Naive B cell (primary cell): Measurements from ENCODE around the gene ADAM11. TPM values are rescaled to one million over a fixed set of nuclear protein-coding genes. Genes with fewer than 3 reads are reported as not detected.
"Not testable (repeated sequence)": the region's sequence is repeated elsewhere in the genome, so short reads cannot be mapped to it uniquely, and the experiment has no call there.

Experiments
- ATAC-seq, 2 donors: fragments of 150-1000 bp; cut with Tn5 transposase; 2 replicates each; pipeline ENCODE4 v1.10.0; 2021; ENCODE audit warnings: low read depth in 2 of 2, mild to moderate bottlenecking in 2 of 2, moderate library complexity in 2 of 2
- DNase-seq: peaks from one replicate; pipeline ENCODE4 v3.0.0; 2022
- H3K27ac Mint-ChIP-seq, 6 donors: one replicate each; pipeline ENCODE4 v1.8.0; 2020 to 2022; ENCODE audit warnings: mild to moderate bottlenecking in 6 of 6, mixed read lengths in 6 of 6, moderate library complexity in 5 of 6, inconsistent platforms in 2 of 6
- H3K27me3 Mint-ChIP-seq, 3 donors: one replicate each; pipeline ENCODE4 v1.8.0; 2021 to 2022; ENCODE audit warnings: mixed read lengths in 3 of 3, mild to moderate bottlenecking in 1 of 3
- H3K36me3 Mint-ChIP-seq, 2 donors: one replicate each; pipeline ENCODE4 v1.8.0; 2020 to 2022; ENCODE audit warnings: mixed read lengths in 2 of 2, inconsistent platforms in 1 of 2, mild to moderate bottlenecking in 1 of 2
- H3K4me1 Mint-ChIP-seq, 3 donors: one replicate each; pipeline ENCODE4 v1.8.0; 2020 to 2022; ENCODE audit warnings: mixed read lengths in 3 of 3, inconsistent platforms in 1 of 3, mild to moderate bottlenecking in 1 of 3, moderate library complexity in 1 of 3
- H3K4me3 Mint-ChIP-seq, 8 donors: one replicate each; pipeline ENCODE4 v1.8.0; 2020 to 2022; ENCODE audit warnings: mild to moderate bottlenecking in 8 of 8, mixed read lengths in 8 of 8, moderate library complexity in 8 of 8, inconsistent platforms in 2 of 8
- H3K9me3 Mint-ChIP-seq, 7 donors: one replicate each; pipeline ENCODE4 v1.8.0; 2020 to 2022; ENCODE audit warnings: mixed read lengths in 7 of 7, mild to moderate bottlenecking in 5 of 7, inconsistent platforms in 2 of 7, moderate library complexity in 1 of 7
- polyA plus RNA-seq, 6 donors: library from polyadenylated mRNA; unstranded; fragments of 300-500 nt; fragmentation: Illumina TruSeq; gene quantifications; one replicate each; pipeline ENCODE4 v1.2.3, GENCODE V29; 2021; ENCODE audit warnings: low read depth in 6 of 6

The ADAM11 gene
- polyA plus RNA-seq, 6 donors from 2014 or later = 0.13 TPM; not detected in 5

DNA sequence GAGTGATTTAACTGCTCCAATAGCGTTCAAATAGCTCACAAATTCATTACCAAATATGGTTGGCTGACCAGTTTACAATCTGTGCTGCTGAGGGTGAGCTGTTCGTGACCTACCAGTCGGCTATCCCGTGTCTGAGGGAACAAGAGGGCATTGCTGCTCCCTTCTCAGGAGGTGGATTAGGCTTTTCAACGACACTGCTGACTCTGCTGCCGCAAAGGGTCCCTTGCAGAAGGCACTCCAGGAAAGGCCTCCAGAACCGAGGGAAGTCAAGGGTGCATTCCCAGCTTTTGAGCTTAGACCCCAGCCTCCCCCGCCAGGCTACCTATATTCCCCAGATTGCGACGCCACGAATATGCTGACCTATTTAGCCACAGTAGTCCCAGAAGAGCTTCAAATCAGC, 39.0 kb downstream of the ADAM11 start:
- no peak for DNase-seq
- H3K36me3 Mint-ChIP-seq = no peaks in the 10 kb centered on the region
- no peaks in the 10 kb centered on the region for H3K9me3 Mint-ChIP-seq
- no peaks in the 10 kb centered on the region for H3K4me1 Mint-ChIP-seq
- H3K27me3 Mint-ChIP-seq = peaks cover 0 to 11% (median 3%) of the 10 kb centered on the region in 3 donors
- no peak overlapping the region for H3K4me3 Mint-ChIP-seq
- H3K27ac Mint-ChIP-seq = peak overlapping the region in 1 of 6 donors; percentile 6
- ATAC-seq = no peak

DNA sequence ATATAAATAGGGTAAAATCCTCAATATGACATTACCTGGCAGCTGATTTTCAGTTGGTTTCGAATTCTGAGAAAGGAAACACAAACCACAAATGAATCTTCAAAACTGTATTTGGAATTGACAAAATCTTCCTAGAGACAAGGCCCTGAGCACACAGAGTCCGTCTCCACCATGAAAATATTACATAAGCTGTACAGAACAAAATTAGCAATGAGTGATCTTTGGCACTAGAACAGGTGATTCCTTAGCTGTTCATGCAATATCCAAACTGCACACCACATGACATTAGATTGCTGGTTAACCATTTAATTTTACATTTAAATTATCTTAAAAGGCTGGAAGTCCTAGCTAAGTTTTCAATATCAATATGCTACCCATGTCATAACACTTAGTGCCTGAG, 39.6 kb downstream of the ADAM11 start:
- H3K36me3 Mint-ChIP-seq = no peaks in the 10 kb centered on the region
- DNase-seq (no peak), ATAC-seq (no peak)
- H3K27me3 Mint-ChIP-seq = peaks cover 0 to 11% (median 3%) of the 10 kb centered on the region in 3 donors
- no peak overlapping the region for H3K27ac Mint-ChIP-seq
- H3K4me1 Mint-ChIP-seq = no peaks in the 10 kb centered on the region
- no peak overlapping the region for H3K4me3 Mint-ChIP-seq
- H3K9me3 Mint-ChIP-seq = no peaks in the 10 kb centered on the region

DNA sequence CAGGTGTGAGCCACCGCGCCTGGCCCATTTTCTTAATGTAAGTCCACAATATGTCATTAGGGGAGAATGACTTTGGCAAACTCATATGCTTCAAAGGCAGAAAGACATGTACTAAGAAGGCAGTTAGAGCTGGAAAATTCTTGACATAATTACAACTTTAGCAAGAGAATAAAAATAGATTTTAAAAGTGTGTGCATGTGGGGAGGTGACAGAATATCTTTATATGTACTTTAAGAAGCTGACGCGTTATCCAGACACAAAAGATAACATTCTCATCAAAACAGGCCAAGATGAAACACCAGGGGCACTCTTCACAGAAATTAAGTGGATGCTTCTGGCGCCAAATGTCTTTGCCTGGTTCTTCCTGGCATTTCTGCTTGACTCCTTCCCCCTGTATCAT, 43.1 kb downstream of the ADAM11 start:
- H3K27me3 Mint-ChIP-seq = peaks cover 1 to 6% (median 3%) of the 10 kb centered on the region in 3 donors
- no peak for DNase-seq
- H3K4me3 Mint-ChIP-seq = no peak overlapping the region
- H3K4me1 Mint-ChIP-seq = no peaks in the 10 kb centered on the region
- ATAC-seq = no peak
- H3K36me3 Mint-ChIP-seq = no peaks in the 10 kb centered on the region
- H3K9me3 Mint-ChIP-seq = no peaks in the 10 kb centered on the region
- no peak overlapping the region for H3K27ac Mint-ChIP-seq

DNA sequence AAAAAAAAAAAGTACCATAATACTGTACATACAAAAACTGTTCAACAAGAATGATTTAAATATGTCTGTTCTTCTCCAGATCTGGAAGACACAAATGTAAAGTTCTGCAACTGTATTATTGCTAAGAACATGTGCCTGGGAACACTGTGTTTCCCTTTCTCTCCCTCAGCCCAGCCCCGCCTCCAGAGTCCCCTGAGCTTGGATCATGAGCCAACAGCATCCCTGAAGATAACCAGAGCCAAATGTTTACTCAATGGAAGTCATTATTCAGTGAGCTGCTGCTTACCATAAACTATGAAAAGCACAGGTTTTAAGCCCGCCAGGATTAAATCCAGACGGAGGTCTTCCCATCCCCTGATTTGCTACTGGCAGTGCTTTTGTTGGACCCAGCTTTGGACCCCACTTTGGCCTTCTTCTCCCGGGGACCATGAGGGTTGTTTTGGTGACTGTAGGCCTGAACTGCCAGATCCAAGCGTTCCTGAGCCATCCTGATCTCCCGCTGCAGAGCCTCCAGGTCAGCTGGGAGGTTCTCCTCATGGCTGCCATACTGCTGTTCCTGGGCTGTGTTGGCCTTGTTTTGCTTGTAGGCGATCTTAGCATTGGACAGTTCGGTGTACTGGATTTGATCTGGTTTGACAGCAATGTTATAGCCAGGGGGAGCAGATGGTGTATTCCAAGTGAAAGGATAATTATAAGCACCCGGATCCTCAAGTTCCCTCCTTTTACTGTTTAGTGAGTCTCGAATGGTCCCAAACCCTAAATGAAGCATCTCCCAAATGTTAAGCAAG, 45.7 kb downstream of the ADAM11 start:
- Mint-ChIP-seq H3K4me3 (no peak overlapping the region), H3K27me3 (peaks cover 4 to 6% (median 6%) of the 10 kb centered on the region in 3 donors), H3K9me3 (no peaks in the 10 kb centered on the region), H3K4me1 (no peaks in the 10 kb centered on the region), H3K36me3 (no peaks in the 10 kb centered on the region), H3K27ac (no peak overlapping the region)
- ATAC-seq (no peak), DNase-seq (no peak)

- ATAC-seq = no peak
- Mint-ChIP-seq H3K4me1 (no peaks in the 10 kb centered on the region), H3K4me3 (no peak overlapping the region), H3K27ac (no peak overlapping the region), H3K27me3 (peaks cover 4 to 6% (median 6%) of the 10 kb centered on the region in 3 donors), H3K36me3 (no peaks in the 10 kb centered on the region), H3K9me3 (no peaks in the 10 kb centered on the region)
- DNase-seq = no peak
Observed at GRCh38 chr17:44807093-44807816, 48.5 kb downstream of the ADAM11 start.

DNA sequence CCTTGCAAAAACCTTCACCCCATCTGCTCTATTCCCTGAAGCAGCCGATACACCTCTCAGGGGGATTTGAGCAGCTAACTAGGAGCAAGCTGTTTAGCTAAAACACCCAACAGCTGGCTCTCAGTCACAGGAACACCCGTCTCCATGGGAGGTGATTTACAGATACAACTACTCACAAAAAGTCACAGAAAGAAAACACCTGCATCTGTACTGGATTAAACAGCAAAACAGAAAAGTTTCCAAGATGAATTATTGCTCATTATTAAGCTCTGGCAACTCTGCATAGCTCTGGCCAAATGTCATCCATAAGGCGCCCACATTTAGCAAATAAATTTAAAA, 49.0 kb downstream of the ADAM11 start:
- H3K27me3 Mint-ChIP-seq = peaks cover 4 to 6% (median 6%) of the 10 kb centered on the region in 3 donors

GRCh38 chr17:44808156-44808555, 49.4 kb downstream of the ADAM11 start:
- no peak for ATAC-seq
- DNase-seq = no peak
- no peaks in the 10 kb centered on the region for H3K4me1 Mint-ChIP-seq
- no peak overlapping the region for H3K27ac Mint-ChIP-seq
- no peaks in the 10 kb centered on the region for H3K36me3 Mint-ChIP-seq
- no peaks in the 10 kb centered on the region for H3K9me3 Mint-ChIP-seq
- H3K4me3 Mint-ChIP-seq = no peak overlapping the region
- H3K27me3 Mint-ChIP-seq = peaks cover 4 to 6% (median 6%) of the 10 kb centered on the region in 3 donors

More for the DNA sequence above, 49.0 kb downstream of the ADAM11 start:
- Mint-ChIP-seq H3K4me3 (no peak overlapping the region), H3K27ac (no peak overlapping the region), H3K36me3 (no peaks in the 10 kb centered on the region), H3K4me1 (no peaks in the 10 kb centered on the region), H3K9me3 (no peaks in the 10 kb centered on the region)
- no peak for DNase-seq
- no peak for ATAC-seq

- H3K27me3 Mint-ChIP-seq, ATAC-seq, DNase-seq, H3K36me3 Mint-ChIP-seq, H3K4me3 Mint-ChIP-seq, H3K9me3 Mint-ChIP-seq, H3K4me1 Mint-ChIP-seq: not testable (repeated sequence)
- peak overlapping the region in 1 of 6 donors; percentile 69 for H3K27ac Mint-ChIP-seq
Observed at GRCh38 chr17:44808656-44809388, 50.0 kb downstream of the ADAM11 start.

DNA sequence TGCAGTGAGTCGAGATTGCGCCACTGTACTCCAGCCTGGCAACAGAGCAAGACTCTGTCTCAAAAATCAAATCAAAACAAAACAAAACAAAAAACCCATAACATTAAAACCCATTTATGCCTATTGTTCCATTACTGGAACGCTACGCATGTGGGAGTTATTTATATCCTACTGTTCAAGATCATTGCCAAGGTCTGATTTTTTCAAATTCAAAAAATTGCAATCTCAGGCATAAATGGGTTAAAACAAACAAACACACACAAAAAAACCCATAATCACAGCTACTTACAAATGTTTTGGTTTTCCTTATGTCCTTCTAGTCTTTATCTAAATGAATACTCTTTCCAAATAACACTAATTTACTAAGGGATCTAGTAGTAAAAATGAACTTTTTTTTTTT, 53.5 kb downstream of the ADAM11 start:
- Mint-ChIP-seq H3K4me3 (no peak overlapping the region), H3K36me3 (no peaks in the 10 kb centered on the region), H3K27ac (no peak overlapping the region), H3K27me3 (peaks cover 0 to 6% (median 3%) of the 10 kb centered on the region in 3 donors), H3K9me3 (no peaks in the 10 kb centered on the region), H3K4me1 (no peaks in the 10 kb centered on the region)
- ATAC-seq (no peak), DNase-seq (no peak)

DNA sequence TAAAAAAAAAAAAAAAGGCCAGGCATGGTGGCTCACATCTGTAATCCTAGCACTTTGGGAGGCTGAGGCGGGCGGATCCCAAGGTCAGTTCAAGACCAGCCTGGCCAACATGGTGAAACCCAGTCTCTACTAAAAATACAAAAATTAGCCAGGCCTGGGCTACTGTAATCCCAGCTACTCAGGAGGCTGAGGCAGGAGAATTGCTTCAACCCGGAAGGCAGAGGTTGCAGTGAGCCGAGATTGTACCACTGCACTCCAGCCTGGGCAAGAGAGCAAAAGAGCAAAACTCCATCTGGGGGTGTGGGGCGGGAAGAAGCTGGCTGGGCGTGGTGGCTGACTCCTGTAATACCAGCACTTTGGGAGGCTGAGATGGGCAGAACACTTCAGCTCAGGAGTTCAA, 59.7 kb downstream of the ADAM11 start:
- DNase-seq, H3K27ac Mint-ChIP-seq, H3K4me1 Mint-ChIP-seq, H3K9me3 Mint-ChIP-seq, H3K36me3 Mint-ChIP-seq, H3K4me3 Mint-ChIP-seq, ATAC-seq: not testable (repeated sequence)
- H3K27me3 Mint-ChIP-seq = peaks cover 0 to 11% (median 2%) of the 10 kb centered on the region in 3 donors

DNA sequence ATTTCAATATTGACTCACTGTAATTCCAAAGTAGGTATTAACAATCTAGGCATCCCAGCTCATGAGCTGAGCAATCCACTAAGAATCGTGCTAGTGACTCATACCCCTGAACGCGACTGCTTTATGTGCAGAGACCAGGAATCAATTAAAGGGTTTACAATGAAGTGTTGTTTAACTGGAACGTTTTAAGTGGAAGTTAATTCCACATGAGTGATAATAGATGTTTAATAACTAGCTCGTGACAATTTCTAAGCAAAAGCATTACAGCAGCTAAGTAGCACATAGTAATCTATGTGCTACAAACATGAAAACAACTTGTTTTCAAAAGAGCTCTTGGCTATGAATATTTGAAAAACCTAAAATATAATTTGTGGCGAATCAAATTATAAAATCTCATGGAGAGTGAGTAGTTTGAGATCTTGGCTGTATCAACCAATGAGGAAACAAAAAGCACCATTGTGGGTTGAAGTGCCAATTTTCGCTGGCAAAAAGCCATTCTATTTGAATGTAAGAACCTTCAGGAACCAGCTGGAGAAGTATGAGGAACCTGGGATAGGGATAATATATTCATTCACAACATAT, 61.9 kb downstream of the ADAM11 start:
- no peaks in the 10 kb centered on the region for H3K36me3 Mint-ChIP-seq
- ATAC-seq (no peak), DNase-seq (no peak)
- peaks cover 0 to 11% (median 6%) of the 10 kb centered on the region in 3 donors for H3K27me3 Mint-ChIP-seq
- no peaks in the 10 kb centered on the region for H3K4me1 Mint-ChIP-seq
- H3K4me3 Mint-ChIP-seq = no peak overlapping the region
- no peak overlapping the region for H3K27ac Mint-ChIP-seq
- no peaks in the 10 kb centered on the region for H3K9me3 Mint-ChIP-seq

- ATAC-seq, H3K9me3 Mint-ChIP-seq, H3K36me3 Mint-ChIP-seq, H3K27ac Mint-ChIP-seq, H3K4me3 Mint-ChIP-seq, DNase-seq: not testable (repeated sequence)
- H3K27me3 Mint-ChIP-seq = peaks cover 23 to 32% (median 29%) of the 10 kb centered on the region in 3 donors
- H3K4me1 Mint-ChIP-seq = peaks cover 7 to 11% (median 10%) of the 10 kb centered on the region in 3 donors
Observed at GRCh38 chr17:44825236-44825635, 66.4 kb downstream of the ADAM11 start.

- H3K9me3 Mint-ChIP-seq = no peaks in the 10 kb centered on the region
- peaks cover 25 to 38% (median 29%) of the 10 kb centered on the region in 3 donors for H3K27me3 Mint-ChIP-seq
- no peak for DNase-seq
- H3K4me1 Mint-ChIP-seq = peaks cover 7 to 13% (median 11%) of the 10 kb centered on the region in 3 donors
- H3K4me3 Mint-ChIP-seq = peak overlapping the region in 1 of 8 donors; percentile 52
- H3K27ac Mint-ChIP-seq = no peak overlapping the region
- H3K36me3 Mint-ChIP-seq = peaks cover 0 to 7% of the 10 kb centered on the region in 2 donors
- no peak for ATAC-seq
Observed at GRCh38 chr17:44826123-44826790, 67.5 kb downstream of the ADAM11 start.
